GM19328 (cell line): ENCODE results near the gene IFFO2.

Source experiments
- ATAC-seq: cut with Tn5 transposase; IDR thresholded peaks from one replicate; pipeline ENCODE4 v1.9.1; 2021; ENCODE audit warnings: mild to moderate bottlenecking, moderate library complexity; ENCODE audit not compliant: unreplicated experiment

IFFO2 gene

DNA sequence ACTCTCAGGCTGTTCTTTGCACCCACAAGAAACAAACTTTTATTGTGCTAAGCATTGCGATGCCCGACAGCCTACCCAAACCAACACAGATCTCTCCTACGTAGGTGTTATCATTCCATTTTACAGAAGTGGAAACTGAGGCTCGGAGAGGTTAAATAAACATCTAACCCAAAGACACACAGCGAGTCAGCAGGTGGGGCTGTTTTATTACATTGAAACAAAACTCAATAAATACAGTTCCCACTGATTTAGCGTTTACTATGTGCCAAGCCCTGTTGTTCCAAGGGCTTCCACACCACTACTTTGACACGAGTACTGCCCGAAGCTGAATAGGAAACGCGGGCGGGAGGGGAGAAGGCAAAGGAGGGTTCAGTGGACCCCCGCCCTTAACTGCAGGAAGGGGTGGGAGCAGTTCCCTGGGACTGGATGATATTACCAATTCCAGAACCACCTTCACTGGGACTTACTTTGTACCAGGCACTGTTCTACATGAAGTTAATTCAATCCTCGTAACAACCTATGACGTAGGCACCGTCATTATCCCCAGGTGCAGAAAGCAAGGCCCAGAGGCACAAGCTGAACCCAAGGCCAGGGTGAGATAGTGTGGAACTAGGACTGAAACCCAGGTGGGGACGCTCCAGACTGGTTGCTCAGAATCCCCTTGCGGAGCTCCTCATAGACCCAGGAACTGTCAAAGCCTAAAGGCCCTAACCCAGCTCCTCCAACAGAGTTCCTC is 34.8 kb downstream of the IFFO2 start:
- no peak for ATAC-seq

DNA sequence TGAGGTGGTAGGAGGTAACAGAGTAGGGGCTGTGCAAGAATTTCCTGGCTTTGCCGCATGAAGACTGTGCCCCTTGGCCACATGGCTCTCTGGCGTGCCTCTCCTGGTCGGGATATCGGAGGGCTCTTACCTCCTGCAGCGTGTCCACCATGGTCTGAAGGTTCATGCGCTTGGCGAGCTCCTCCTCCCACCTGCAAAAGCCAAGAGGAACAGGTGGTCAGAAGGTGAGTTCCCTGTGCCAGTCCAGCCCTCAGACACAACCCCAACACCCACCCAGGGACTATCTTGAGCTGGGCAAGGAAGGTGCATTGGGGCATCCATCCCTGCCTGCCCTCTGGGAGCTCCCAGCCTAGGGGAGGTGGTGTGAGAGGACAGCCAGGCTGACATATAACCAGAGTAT is 35.5 kb downstream of the IFFO2 start:
- no peak for ATAC-seq

DNA sequence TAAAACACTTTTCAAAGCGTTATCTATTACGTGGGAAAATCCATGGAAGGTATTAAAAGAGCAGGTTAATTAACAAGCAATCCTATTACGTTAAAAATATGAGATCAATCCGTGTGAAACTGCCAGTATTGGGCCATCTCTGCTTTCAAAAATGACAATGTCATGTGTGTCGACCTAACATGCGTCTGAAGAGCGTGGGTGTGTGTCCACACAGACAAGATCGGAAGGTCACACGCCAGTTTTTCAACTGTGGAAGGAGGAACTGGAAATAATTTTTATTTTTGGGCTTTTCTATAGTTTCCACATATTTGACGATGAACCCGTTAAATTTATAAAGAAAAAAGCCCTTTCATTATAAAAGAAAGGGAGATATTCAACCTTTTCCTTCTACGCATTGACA is 36.5 kb downstream of the IFFO2 start:
- no peak for ATAC-seq

DNA sequence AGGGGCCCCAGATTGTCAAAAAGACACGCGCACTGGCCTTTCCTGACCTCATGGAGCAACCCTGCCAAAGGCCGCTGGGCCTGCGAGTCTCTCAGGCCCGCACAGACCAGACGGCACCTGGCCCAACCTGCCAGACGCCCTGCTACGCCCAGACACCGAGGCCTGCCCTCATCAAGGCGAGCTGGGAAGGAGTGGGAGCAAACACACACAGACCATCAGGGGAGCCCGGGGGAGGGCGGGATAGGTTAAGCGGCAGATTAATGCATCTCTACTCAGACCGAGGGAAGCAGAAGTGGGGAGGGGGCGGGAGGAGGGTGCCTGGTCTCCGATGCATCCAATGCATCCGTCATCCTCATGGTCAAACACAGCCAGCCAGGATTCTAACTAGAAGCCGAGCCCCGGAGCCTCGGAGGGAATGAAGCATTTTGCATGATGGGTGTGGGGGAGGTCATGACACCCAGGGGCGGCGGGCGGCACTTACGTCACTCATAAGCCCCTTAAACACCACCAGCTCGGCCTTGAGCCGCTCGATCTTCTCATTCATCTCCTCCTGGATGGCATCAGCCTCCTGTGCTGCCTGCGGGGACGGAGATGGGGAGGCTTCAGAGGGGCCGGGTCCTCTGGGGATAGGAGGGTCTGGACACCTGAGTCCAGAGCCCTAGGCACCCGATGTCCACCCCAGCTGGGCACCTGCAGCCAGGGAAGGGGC is 37.1 kb downstream of the IFFO2 start:
- no peak for ATAC-seq

DNA sequence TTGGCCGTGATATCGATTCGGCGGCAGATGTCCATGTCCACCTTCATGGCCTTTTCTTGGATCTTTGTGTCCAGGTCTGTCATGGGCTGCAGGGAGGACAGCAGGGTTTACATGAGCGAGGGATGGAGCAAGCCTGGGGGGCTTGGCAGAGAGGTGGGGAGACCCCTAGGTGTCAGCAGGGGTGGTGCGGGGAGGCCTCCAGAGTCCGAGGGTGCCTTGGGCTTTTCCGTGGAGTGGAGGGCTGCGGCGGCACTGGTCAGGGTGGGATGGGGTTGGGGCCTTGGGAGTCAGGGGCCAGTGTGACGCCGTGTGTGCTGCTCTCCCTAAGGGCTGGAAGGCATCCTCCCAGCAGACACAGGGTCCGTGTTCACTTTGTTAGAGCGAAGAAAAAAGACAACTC is 38.1 kb downstream of the IFFO2 start:
- ATAC-seq: no peak

DNA sequence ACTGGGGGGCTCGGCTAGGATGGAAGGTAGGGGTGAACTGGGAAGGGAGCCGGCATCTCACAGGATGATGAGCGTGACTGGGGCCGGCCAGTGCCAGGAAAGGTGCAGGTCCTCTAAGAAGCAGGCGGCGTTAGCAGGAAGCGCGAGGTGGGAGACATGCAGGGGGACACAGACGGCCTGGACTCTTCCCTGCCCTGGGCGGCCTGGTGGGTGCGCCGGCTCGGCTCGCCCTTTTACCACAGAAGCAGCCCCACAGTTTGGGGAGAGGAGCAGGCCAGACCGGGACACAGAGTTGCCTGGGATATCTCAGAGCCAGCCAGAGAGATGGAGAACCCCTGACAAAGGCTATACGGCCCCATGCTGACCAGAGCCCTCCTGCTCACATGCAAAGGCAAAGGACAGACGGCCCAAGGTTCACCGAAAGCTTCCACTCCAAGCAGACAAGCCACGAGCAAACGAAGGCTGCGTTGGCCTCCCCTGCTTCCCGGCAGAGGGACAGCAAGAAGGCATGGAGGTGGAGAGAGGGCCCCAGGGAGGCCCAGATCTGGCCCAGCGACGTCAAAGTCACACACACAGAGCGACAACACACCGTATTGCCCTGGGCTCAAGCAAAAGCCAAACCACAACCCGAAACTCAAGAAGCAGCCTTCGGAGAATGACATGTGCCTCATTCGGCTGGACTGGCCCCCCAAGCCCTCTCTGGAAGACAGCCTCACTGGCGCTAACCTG is 39.2 kb downstream of the IFFO2 start:
- no peak for ATAC-seq

DNA sequence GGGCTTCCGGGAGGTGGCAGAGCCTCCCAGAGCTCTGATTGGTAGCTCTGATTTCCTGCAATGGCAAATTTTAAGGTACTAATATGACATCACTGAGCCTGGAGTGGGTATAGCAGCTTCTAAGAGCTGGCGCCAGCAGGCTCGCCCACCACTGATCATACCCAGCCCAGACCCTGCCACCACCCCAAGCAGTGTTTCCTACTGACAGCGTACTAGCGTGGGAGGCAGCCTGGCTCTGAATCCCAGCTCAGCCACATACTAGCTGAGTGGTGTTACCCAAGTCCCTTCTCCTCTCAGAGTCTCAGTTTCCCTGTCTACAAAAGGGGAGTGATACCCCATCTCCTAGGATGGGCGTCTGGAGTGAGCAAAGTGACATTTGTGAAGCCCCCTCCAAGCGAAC is 41.1 kb downstream of the IFFO2 start:
- no peak for ATAC-seq

DNA sequence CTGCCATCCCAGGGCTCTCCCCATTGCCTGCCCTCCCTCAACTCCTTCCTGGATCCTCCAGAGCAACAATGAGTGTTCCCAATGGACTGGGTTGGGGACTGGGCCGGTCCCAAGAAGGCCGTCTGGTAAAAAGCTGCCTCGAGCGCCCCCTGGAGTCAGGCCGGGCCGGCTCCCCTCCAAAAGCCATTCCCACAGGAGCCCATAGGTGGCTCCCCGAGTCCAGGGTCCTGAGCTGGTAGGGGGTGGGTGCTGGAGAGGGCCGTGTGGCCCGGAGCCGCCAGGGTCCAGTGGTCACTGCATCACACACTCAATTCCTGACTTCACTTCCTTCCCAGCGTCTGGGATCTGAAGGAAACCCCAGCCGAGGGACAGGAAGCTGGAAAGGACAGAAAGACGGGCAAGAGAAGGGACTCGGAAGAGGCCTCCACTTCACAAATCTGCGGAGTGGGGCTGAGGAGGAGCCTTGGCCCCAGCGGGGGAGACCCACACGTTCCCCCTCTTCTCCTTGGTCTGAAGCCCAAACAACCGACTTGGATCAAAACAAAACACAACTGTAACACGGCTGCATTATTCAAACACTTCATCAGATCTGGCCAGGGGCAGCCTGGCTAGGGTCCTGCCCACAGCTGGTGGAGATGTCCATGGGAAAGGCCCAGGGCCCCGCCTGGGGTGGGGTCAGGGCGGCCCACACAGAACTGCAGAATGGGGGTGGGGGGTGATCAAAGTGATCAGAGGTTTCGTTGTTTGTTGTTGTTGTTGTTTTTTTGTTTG is 43.2 kb downstream of the IFFO2 start:
- ATAC-seq: no peak

DNA sequence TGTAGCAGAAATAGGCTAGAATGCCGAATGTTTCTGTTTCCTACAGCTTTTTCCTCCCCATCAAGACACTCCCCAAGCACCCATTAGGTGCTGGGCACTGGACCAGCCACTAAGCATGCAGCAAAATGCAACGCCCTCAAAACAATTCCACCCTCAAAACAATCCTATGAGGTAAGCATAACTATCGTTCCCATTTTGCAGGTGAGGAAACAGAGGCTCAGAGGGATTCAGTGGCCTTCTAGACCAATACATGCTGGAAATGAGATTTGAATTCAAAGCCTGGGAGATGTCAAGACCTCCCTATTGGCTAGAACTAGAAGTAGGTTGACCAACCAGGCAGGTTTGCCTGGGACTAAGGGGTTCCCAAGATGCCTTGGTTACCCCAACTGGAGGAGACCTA is 43.9 kb downstream of the IFFO2 start:
- ATAC-seq: no peak

DNA sequence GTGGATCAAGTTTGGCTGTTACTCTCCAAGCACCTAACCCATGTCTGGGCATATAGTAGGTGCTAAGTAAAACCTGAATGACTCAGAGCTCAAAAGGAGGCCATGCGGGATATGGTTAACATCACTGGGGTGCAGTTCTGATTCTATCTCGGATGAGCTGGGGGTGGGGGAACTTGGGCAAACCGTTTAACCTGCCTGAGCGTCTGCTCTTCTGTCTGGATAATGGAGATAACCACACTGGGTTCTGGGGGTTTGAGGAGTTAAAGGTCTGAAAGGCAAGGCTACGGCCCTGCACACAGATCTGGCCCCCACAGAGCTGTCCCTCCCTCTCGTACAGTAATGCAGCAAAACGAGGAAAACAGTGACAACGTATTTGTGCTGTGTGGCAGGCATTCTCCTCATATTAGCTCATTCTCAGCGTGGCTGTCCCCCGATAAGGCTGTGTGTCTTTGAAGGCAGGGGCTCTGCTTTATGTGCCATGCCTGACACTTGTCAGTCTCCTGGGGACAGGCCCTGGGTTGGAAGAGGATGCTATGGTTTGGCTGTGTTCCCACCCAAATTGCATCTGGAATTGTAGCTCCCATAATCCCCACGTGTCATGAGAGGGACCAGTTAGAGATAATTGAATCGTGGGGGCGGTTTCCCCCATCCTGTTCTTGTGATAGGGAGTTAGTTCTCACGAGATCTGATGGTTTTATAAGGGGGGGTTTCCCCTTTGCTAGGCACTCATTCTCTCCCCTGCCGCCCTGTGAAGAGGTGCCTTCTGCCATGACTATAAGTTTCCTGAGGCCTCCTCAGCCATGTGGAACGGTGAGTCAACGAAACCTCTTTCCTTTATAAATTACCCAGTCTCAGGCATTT is 47.3 kb downstream of the IFFO2 start:
- no peak for ATAC-seq

DNA sequence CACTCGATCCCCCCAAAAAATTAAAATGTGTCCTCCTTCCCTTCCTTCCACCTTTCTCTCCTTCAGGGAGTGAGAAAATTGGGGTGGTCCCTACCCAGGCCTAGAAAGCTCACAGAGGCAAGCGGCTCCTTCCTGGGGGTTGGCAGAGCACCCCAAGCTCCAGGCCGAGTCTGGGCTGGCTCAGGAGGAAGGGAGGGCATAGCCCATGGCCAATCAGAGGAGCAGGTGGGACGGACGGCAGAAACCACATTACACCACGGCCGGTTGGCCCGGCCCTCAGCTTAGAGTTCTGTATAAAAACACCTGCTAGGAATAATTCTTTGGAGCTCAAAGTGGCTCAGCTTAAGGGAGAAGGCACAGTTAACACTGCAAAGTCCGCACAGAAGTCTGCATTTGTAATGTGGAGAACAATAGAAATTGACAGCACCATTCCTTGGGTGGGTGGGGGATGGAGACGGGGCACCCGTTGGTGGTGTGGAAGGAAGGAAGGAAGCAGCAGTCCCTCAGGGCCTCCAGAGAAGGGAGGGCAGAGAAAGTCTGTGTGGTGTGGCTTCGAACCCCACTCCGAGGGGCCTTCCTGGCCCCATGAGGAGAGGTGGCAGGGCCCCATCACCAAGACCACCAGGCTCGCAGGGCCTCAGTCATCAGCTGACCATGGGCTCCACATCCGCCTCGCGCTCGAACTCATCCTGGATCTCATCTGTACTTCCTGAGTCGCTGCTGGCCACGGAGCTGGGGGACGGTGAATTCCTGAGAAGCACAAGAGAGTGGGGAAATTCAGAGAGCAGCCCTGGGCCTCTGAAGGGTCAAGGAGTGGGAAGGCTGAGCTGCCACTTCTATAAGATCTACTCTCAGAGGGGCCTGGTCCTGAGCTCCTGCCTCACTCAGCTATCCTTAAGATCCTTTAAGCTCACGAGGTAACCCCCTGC is 48.3 kb downstream of the IFFO2 start:
- ATAC-seq: no peak

DNA sequence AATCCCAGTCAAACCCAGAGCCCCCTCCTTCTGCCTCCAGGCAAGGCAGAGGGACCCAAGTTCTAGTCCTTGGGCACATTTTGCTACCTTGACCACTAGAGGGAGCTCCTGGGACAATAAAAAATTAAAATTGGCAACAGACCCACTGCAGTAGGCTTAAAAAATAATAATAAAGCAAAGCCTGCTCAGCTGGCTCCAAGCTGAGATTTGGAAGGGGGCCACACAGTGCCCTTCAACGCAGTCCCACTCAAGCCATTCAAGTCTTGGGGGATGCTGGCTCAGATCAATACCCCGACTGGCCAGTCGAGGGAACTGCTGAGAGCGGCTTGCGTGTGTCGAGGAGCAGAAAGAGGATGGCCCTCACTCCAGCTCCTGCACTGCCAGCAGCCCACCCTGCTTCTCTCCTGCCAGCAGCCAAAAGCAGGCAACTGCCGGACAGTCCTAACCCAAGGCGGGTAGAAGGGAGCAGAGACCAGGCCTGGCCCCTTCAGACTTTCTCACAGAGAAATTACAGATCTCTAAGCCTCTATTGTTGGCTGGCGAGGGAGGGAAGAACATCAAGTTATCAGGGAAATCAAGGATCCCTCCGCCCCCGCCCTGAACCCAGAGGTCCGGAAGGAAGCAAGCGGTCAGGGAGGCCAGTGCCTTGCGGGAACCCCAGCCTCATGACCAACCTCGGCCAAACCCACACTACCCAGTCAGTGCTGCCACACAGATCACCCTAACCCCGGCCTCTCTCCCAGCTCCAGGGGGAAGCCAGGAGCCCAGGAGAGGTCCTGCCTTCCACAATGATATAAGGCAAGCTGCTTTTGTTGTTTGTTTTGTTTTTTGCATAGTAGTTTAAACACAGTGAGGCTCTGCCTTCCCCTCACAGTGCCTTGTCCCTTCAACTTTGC is 49.2 kb downstream of the IFFO2 start:
- ATAC-seq: no peak

DNA sequence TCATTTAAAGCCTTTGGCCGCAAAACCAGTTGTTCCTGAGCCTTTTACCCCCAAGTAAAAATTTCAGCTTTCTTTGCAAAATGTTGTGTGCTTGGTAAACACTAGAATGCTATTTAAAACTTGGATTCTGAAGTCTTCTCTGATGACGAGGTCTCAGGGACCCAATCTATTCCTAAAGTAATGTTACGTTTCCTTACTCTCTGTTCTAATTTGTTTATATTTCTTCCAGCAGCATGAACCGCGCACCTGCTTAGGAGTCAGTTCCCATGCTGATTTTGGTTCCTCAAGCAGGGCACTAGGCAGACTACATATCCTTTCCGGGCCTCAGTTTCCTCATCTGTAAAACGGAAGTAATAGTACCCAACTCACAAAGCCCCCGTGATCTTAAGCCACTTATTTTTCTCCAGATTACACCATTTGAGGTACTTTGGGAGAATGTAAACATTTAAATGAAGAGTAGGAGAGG is 53.2 kb downstream of the IFFO2 start:
- no peak for ATAC-seq

DNA sequence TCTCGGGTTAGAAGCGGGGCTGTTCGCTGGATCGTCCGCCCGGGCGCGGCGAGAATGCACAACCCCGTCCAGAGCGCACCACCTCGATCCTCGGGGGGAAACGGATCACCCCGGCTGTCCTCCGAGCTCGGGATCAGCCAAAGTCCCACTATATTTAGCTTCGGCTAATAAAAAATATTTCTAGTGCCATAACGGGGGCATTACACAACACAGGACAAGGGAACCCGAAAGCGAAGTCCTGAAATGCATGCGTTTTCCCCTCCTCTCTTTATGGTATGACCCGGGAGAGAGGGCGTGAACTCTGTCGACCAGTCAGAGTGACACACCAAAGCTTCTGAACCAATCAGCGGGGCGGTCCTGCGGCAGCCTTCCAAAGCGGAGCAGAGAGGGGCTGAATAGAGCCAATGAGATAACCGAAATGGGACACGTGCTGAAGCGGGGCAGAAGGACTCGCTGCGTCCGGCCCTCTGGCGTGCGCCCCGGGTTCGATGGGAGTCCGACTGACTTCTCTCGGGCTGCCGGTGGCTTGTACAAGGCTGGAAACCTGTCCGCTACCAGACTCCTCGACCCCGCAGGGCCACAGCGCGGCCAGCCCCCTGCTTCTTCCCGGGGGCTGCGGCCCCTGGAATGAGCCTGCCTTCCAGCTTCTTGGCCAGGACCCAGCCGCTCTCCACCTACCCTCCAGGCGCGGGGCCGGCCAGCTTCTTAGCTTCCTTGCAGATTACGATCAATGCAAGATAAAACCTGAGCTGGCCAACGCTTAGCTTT is 53.8 kb downstream of the IFFO2 start, which contains the start of gene ALDH4A1:
ALDH4A1 (minus strand) TSS at position 33 of the 768 bp plus-strand sequence; CDS start at position 1, 32 bp downstream.
- ATAC-seq: peak; percentile 96

DNA sequence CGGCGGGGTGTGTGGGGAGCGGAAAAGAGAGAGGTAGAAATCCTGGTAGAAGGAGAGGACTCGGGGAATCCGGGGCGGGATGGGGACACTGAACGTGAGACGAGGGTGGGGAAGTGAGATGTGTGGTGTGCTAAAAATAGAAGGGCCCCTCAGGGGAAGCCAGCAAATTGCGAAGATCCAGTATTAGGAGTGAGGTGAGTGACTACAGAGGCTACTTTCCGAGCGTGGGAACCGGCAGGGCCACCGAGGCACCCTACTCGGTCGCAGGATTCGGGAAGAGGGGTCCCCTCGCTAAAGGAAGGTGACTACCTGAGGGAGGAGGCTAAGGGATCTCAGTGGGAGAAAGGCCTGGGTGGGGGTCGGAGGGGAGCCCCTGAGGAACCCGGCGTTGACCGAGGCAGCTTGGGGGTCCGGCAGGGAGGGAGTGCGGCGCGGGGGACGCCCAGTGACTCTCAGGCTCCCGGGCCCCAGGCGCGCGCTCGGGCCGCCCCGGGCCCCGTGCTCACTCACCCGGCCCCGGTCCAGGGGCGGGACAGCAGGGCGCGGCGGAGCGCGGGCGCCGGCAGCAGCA is 54.4 kb downstream of the IFFO2 start:
- ATAC-seq: no peak

DNA sequence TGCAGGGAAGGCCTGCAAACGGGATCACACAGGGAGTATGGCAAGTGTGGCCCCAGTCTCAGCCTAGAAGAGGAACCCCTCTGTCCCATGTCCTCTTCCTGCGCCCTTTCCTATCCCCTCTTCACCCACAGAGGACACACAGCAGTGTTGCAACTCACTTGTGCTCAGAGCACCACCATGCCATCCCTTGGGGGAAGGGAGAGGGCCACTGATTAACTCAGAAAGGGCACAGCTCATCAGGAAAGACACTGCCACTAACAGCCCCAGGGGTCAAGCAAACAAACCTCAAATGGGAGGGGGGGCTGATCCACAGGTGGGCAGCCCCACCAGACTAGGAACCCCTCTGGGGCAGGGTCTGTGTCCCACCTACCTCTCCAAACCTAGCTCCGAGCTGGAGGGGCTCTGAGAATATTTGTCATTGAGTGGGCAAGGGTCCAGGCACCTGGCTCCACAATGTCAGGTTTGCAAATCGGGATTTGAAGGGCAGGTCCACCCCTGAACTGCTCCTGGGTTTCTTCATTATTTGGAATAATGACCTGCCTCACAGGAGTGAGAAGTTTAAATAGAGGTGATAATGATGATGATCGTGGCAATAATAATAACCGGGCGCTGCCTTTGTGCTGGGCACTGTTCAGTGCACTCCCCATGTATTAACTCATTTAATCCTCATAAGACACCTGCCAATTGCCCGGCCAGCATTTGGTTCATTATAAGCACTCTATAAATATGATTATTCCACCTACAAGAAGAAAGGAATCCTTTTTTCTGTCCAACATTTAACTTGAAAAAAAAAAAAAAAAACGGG is 55.1 kb downstream of the IFFO2 start:
- no peak for ATAC-seq
